GM12891 (cell line): ENCODE results near the gene ME3.

ENCODE experiments used
- POLR2A ChIP-seq: IDR thresholded peaks from 2 replicates; pipeline ENCODE4 v1.6.1; 2011; ENCODE audit warnings: low read depth, low read length, control low read depth
- POLR2AphosphoS5 ChIP-seq: IDR thresholded peaks from 2 replicates; pipeline ENCODE4 v1.6.1; 2011; ENCODE audit warnings: low read depth, low read length, control low read depth
- SPI1 ChIP-seq: IDR thresholded peaks from 2 replicates; pipeline ENCODE4 v1.6.1; 2011; ENCODE audit warnings: low read depth, low read length, control low read depth

GRCh38 chr11:86702220-86702983 lies 30.0 kb upstream of the ME3 start:
- TF ChIP-seq POLR2A, result no peak
- TF ChIP-seq POLR2AphosphoS5, result no peak
- no peak for TF ChIP-seq SPI1
